HEK293 (cell line): ENCODE results near the gene STX10.

Experiments used
- KLF10 ChIP-seq: fragments of 450-650 bp; IDR thresholded peaks from 2 replicates; pipeline ENCODE4 v1.5.1; 2018; ENCODE audit warnings: missing biosample characterization, mild to moderate bottlenecking, missing genetic modification characterization
- KLF16 ChIP-seq: fragments of 450-650 bp; formaldehyde crosslinking; IDR thresholded peaks from 2 replicates; pipeline ENCODE4 v1.5.1; 2017; ENCODE audit warnings: missing biosample characterization, missing genetic modification characterization
- REST ChIP-seq: fragments of 450-650 bp; formaldehyde crosslinking; IDR thresholded peaks from 2 replicates; pipeline ENCODE4 v1.5.1; 2016; ENCODE audit warnings: missing biosample characterization, missing genetic modification characterization
- ZBTB20 ChIP-seq: fragments of 450-650 bp; formaldehyde crosslinking; IDR thresholded peaks from 2 replicates; pipeline ENCODE4 v1.5.1; 2016; ENCODE audit warnings: missing biosample characterization, missing genetic modification characterization
- ZBTB49 ChIP-seq: fragments of 450-650 bp; formaldehyde crosslinking; IDR thresholded peaks from 2 replicates; pipeline ENCODE4 v1.5.1; 2016; ENCODE audit warnings: missing biosample characterization, missing genetic modification characterization, low read depth
- ZNF140 ChIP-seq: fragments of 450-650 bp; formaldehyde crosslinking; IDR thresholded peaks from 2 replicates; pipeline ENCODE4 v1.5.1; 2016; ENCODE audit warnings: missing biosample characterization, missing genetic modification characterization
- ZNF155 ChIP-seq: fragments of 450-650 bp; formaldehyde crosslinking; IDR thresholded peaks from 2 replicates; pipeline ENCODE4 v1.5.1; 2016; ENCODE audit warnings: missing biosample characterization, missing genetic modification characterization
- ZNF174 ChIP-seq: fragments of 450-650 bp; formaldehyde crosslinking; IDR thresholded peaks from 2 replicates; pipeline ENCODE4 v1.5.0; 2017; ENCODE audit warnings: missing biosample characterization, mild to moderate bottlenecking, missing genetic modification characterization
- ZNF184 ChIP-seq: fragments of 450-650 bp; IDR thresholded peaks from 2 replicates; pipeline ENCODE4 v1.5.1; 2018; ENCODE audit warnings: missing biosample characterization, mild to moderate bottlenecking, missing genetic modification characterization
- ZNF362 ChIP-seq: fragments of 450-650 bp; formaldehyde crosslinking; IDR thresholded peaks from 2 replicates; pipeline ENCODE4 v1.5.1; 2016; ENCODE audit warnings: missing biosample characterization, missing genetic modification characterization
- ZNF473 ChIP-seq: fragments of 450-650 bp; formaldehyde crosslinking; IDR thresholded peaks from 2 replicates; pipeline ENCODE4 v1.5.1; 2017; ENCODE audit warnings: missing biosample characterization, missing genetic modification characterization
- ZSCAN30 ChIP-seq: fragments of 450-650 bp; IDR thresholded peaks from 2 replicates; pipeline ENCODE4 v1.5.1; 2018; ENCODE audit warnings: missing biosample characterization, mild to moderate bottlenecking, missing genetic modification characterization, moderate library complexity
- TF ChIP-seq, protein P1 (sequence below): fragments of 450-650 bp; formaldehyde crosslinking; IDR thresholded peaks from 2 replicates; pipeline ENCODE4 v1.5.1; 2016; ENCODE audit warnings: missing biosample characterization, missing genetic modification characterization
- TF ChIP-seq, protein P2 (sequence below): fragments of 450-650 bp; formaldehyde crosslinking; IDR thresholded peaks from 2 replicates; pipeline ENCODE4 v1.5.1; 2017; ENCODE audit warnings: missing biosample characterization, mild to moderate bottlenecking, missing genetic modification characterization, moderate library complexity

DNA sequence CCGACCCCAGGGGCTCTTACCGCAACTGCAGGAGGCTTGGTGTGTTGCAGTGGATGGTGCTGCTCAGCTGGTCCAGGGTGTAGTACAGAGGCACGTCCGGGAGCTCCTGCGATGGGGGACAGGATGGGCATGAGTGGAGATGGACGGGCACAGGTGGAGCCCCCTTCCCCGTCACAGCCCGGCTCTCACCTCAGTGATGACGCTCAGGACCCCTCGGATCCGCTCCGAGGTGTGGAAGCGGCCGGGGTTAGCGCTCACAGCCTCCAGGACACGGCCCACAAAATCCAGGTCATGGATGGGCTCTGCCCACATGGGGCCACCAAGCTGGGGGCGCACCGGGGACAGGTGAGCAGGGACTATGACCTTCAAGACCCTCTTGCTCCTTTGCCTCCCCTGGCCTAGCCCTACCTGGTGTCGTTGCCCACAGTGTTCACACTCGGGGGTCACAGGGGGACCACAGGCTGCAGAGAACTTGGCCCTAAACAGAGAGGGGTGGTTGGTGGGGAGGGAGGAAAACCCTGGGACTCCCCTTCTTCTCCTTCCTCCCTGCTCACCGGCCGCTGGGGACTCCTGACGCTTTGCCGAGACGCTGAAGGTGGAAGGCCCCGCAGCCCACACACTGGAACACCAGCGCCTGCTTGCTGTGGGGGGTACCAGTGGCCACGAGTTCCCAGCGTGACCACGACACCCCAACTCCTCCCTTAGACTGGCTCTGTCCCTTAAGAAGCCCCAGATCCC, 40.6 kb downstream of the STX10 start:
- TF ChIP-seq, protein P1, sequence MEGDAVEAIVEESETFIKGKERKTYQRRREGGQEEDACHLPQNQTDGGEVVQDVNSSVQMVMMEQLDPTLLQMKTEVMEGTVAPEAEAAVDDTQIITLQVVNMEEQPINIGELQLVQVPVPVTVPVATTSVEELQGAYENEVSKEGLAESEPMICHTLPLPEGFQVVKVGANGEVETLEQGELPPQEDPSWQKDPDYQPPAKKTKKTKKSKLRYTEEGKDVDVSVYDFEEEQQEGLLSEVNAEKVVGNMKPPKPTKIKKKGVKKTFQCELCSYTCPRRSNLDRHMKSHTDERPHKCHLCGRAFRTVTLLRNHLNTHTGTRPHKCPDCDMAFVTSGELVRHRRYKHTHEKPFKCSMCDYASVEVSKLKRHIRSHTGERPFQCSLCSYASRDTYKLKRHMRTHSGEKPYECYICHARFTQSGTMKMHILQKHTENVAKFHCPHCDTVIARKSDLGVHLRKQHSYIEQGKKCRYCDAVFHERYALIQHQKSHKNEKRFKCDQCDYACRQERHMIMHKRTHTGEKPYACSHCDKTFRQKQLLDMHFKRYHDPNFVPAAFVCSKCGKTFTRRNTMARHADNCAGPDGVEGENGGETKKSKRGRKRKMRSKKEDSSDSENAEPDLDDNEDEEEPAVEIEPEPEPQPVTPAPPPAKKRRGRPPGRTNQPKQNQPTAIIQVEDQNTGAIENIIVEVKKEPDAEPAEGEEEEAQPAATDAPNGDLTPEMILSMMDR (tag by site-specific recombination) = no peak
- no peak for TF ChIP-seq ZNF155 (tag by site-specific recombination)
- no peak for TF ChIP-seq KLF16 (tag by site-specific recombination)
- TF ChIP-seq, protein P2, sequence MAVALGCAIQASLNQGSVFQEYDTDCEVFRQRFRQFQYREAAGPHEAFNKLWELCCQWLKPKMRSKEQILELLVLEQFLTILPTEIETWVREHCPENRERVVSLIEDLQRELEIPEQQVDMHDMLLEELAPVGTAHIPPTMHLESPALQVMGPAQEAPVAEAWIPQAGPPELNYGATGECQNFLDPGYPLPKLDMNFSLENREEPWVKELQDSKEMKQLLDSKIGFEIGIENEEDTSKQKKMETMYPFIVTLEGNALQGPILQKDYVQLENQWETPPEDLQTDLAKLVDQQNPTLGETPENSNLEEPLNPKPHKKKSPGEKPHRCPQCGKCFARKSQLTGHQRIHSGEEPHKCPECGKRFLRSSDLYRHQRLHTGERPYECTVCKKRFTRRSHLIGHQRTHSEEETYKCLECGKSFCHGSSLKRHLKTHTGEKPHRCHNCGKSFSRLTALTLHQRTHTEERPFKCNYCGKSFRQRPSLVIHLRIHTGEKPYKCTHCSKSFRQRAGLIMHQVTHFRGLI (tag by site-specific recombination) = no peak
- no peak for TF ChIP-seq ZNF473 (tag by site-specific recombination)
- TF ChIP-seq ZNF174 (tag by site-specific recombination) = no peak
- no peak for TF ChIP-seq ZNF140 (tag by site-specific recombination)
- TF ChIP-seq KLF10 (tag by site-specific recombination) = no peak
- TF ChIP-seq ZBTB49 (tag by site-specific recombination) = no peak
- TF ChIP-seq REST (tag by site-specific recombination) = no peak
- no peak for TF ChIP-seq ZBTB20 (tag by site-specific recombination)
- no peak for TF ChIP-seq ZSCAN30 (tag by site-specific recombination)
- no peak for TF ChIP-seq ZNF184 (tag by site-specific recombination)
- TF ChIP-seq ZNF362 (tag by site-specific recombination) = no peak
